Measurements from ENCODE around the gene ST7.
"Not testable (repeated sequence)": the region's sequence is repeated elsewhere in the genome, so short reads cannot be mapped to it uniquely, and the experiment has no call there.

The ST7 gene

GRCh38 chr7:117245703-117246102, 292.4 kb downstream of the ST7 start:
- not testable (repeated sequence) for DNase-seq

DNA sequence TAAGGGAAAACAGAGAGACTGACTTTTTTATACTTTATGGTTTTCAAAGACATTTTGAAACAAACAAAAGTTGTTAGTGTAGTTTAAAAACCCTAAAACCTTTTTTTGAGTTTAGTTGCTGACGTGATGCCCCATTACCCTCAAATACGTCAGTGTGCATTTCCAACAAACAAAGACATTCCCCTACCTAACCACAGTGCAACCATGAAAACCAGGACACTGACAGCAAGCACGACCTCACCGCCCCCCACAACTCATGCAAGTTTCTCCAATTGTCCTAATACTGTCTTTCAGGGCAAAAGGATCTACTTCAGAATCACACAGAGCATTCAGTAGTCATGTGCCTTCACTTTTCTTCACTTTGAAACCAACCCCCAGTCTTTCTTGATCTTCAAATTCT, 294.5 kb downstream of the ST7 start:
- DNase-seq, result no peak

DNA sequence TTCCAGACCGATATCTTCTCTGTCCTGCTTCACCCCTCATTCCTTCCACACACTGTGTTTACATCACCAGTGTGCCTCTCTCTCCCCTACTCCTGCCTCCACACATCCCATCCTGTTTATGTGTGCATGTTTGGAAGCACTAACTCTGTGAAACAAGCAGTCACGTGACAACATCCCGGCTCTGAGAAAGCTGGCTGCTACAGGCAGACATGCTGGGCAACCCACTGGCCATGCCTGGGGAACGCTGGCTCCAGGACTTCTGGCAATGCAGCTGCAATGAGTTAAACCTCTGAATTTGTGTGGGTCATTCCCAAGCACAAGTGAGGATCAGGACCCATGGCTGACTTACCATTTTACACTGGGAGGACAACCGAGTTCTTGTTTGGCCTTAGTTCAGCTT, 295.5 kb downstream of the ST7 start:
- no peak for DNase-seq

GRCh38 chr7:117249696-117250095, 296.4 kb downstream of the ST7 start:
- no peak for DNase-seq

GRCh38 chr7:117250245-117250644, 296.9 kb downstream of the ST7 start:
- no peak for DNase-seq

- DNase-seq, result no peak
Observed at GRCh38 chr7:117250801-117251200, 297.5 kb downstream of the ST7 start.

GRCh38 chr7:117251687-117252086, 298.4 kb downstream of the ST7 start:
- DNase-seq, result no peak

DNA sequence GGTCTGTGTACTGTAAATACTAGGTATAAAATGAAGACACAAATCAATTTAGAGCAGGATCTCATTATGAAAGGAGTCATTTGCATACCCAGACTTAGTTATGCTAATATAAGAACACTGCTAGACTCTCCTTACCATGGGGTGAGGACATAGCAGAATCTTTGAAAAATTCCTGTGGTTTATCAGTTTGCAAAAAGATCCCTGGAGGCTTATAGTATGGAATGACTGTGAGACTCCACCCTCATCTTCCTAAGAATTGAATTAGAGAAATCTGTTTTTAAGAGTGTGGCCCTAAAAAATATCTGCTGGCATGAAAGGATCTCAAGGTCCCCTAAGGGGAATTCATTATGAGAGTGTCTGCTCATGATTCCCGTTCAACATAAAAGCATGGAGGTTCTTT, 306.3 kb downstream of the ST7 start:
- DNase-seq, result no peak

- DNase-seq, result no peak
Observed at GRCh38 chr7:117262546-117262945, 309.2 kb downstream of the ST7 start.

DNA sequence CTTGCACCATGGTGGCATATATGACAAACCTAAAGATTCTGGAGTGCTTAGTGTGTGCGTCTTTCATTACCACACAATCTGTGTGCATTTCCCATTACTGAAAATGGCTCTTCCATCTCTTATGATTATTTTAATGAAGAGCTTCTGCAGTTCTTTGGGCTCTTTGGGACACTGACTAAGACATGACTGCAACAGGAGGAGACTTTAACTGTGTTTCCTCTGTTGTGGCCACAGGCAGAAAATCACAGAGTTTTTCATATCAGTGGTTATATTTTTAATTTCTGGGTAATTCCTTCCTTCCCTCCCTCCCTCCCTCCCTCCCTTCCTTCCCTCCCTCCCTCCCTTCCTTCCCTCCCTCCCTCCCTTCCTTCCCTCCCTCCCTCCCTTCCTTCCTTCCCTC, 311.4 kb downstream of the ST7 start:
- DNase-seq, result no peak

DNA sequence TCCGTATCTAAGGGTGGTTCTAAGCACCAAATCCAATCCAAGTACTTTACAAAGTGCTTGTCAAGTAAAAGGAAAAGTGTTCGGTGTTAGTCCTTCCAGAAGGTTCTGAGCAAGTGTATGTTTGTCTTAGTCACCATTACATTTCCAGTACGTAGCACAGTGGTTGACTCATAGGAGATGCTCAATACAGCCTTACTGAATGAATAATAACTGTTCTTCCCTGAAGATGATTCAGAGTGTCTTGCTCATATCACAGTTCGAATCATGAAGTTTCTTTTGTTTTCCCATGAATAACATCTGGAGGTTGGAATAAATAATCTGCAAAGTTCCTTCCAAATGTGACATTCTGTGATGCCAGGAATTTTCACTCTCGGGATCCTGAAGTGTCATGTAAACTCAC, 316.1 kb downstream of the ST7 start:
- no peak for DNase-seq

DNA sequence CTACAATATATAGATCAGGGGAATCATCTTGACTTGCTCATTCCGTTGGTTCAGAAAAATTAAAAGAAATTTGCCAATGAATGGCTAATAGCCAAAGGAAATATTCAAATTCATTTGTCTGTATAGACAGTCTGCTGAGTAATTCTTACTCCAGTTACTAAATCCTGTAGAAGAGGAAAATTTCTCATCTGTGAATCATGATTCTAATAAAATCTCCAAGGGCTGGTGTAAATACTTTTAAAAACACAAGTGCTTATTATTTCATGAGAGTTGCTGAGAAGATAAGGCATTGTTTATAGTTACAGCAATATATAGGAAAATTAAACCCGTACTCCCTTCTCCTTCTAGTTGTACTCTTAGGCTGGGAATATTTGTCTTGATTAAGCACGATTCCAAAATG, 316.6 kb downstream of the ST7 start:
- DNase-seq, result no peak

DNA sequence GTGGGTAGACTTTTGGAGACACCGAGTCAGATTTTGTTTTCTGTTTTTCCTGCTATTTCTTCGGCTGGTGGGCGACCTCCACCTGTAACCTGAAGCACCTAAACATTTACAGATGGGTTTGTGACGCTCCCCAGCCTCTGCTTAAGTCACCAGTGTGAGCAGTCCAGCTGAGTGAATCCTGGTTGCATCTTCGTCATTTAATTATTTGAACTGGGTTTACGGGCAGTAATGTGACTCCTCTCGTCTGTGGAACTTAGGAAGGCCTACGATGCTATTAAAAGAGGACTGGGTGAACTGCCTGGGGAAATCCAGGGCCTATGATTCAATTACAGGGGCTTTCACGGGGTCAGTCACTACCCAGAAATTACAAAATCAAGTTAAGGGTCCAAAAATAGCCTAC, 317.1 kb downstream of the ST7 start:
- DNase-seq, result no peak

DNA sequence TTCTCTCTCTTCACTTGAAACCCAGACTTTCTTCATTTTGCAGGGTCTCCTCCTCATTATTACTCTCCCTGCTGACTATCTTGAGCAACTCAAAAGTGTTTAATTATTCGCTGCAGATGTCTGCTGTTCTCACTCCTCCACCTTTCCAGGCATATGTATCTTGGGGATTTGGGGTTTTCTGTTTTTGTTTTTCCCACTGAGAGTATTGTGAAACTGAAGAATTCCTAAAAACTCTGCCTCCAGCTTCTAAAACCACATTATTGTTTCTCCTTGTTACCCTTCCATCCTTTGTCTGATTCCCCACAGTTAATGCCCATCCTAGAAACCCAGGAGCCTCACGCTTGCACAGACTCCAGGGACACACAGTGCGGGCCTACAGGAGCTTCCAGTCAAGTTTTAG, 318.3 kb downstream of the ST7 start:
- no peak for DNase-seq

GRCh38 chr7:117272017-117272759, 318.9 kb downstream of the ST7 start:
- no peak for DNase-seq

GRCh38 chr7:117273325-117273724, 320.0 kb downstream of the ST7 start:
- DNase-seq, result no peak

DNA sequence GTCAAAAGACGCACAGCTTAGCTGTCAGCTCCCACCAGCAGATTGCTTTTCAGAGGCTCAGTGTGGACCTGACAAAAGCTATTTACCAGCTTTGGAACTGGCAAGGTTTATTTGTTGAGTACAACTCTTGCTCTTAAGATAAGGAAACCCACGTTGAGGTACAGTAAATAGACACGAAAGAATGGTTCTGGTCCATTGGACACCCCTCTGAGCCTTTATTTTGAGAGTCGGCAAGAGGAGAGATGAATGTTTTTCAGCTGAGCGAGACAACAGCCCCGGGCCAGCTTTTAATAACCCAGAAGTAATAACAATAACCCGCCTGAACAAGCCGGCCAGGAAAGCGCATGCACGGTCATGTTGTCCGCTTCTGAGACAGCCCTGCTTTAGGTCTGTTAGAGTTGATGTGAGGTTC, 320.5 kb downstream of the ST7 start:
- peak; percentile 11 for DNase-seq

DNA sequence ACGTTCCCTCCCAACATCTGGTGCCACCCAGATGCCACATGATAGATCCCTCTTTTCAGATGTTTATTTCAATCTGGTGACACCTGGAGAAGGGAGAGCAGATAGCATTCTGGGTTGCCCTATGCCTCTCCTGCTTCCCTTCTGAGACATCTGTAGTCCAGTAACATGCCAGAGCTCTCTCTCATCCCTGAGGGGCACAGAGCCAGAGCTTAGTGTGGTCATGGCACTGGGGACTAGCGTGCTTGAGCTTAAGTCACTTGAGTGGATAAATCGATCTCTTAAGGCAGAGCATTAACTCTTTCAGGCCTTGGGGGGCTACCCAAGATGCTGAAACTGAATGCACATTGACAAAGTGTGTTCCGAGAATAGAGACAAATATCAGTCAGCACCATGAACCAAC, 321.6 kb downstream of the ST7 start:
- DNase-seq, result no peak

GRCh38 chr7:117277576-117277975, 324.3 kb downstream of the ST7 start:
- no peak for DNase-seq

- no peak for DNase-seq
Observed at GRCh38 chr7:117278040-117278439, 324.7 kb downstream of the ST7 start.

DNA sequence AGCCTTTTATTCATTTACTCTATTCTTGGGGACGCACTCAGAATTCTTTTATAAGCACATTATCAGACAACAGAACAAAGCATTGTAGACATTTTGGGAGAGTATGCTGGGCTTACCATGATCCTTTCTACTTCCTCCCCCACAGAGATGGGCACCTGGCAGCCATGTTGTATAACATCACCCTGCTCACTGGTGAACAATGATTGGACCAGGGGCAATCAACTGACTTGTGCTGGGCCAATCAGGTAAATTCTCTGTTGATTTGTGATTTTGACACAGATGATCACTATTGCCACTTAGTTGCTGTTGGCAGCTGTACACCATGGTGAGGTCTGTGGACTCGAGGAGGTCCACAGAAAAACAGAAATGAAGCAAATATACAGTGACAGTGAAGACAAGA, 325.9 kb downstream of the ST7 start:
- DNase-seq, result no peak

All from NCI-H1092 treated with DMSO at 0.1 percent for 48 hours (cell line).